ENCODE measurements around the gene OPA3.

- no peak for TF ChIP-seq CTCF (conservative IDR thresholded peaks at IDR 0.05 in 1 of 2, IDR thresholded peaks at IDR 0.05 in 1 of 2; ENCODE audit: extremely low read depth in 1 of 2, insufficient read depth in 1 of 2, low read depth in 1 of 2, low read length in 2 of 2)
- TF ChIP-seq EZH2 (IDR thresholded peaks at IDR 0.05; ENCODE audit: borderline replicate concordance, low read length): no peak
Observed at GRCh38 chr19:45623984-45624383, 39.4 kb upstream of the OPA3 start.
